Measurements from ENCODE around the gene IMMP2L. TPM values are rescaled to one million over a fixed set of nuclear protein-coding genes. Genes with fewer than 3 reads are reported as not detected.

Gene IMMP2L
- total RNA-seq, 2 donors from 2014 or later = 10.5 to 17.4 TPM

DNA sequence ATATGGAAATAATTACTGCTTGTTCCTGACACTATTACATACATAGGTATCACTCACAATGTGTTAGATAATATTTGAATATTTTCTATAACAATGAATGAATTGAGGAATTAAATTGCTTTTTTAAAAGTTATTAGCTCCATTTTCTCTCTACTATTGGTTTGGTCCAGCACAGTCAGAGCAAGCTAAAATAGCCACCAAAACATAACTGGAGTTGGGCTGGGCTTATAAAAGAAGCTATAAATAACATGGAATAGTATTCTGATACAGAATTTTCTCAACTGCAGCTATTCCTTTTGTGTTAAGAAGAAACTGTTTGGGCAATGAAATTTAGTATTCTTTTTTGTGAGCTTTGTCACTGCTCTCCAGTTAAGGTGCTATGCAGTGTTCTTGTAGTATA, 614.0 kb downstream of the IMMP2L start:
- intact Hi-C loops (cut with DNase I) = no loop called here
- ATAC-seq = no peak
- TF ChIP-seq POLR2A (IDR thresholded peaks at IDR 0.05) = no peak

DNA sequence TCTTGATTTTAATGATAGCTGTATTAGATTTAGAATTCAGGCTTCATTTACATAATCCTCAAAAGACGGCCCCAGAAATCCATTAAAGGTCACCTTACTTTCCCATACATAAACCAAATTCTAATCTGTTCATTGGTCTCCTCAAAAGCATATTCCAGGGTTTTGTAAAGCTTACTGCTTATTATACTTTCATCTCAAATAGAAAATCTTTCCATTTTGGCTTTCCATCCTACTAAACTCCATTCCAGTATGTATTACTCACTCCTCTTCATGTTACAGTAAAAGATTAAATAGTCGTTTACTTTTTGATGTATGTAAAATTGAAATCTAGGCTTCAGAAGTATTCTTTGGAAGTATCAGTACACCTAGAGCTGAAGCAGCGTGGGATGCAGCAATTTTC, 614.9 kb downstream of the IMMP2L start:
- 81% methylated on average over 3 of the region's 3 CpGs for WGBS, 2 donors
- TF ChIP-seq, protein P1, sequence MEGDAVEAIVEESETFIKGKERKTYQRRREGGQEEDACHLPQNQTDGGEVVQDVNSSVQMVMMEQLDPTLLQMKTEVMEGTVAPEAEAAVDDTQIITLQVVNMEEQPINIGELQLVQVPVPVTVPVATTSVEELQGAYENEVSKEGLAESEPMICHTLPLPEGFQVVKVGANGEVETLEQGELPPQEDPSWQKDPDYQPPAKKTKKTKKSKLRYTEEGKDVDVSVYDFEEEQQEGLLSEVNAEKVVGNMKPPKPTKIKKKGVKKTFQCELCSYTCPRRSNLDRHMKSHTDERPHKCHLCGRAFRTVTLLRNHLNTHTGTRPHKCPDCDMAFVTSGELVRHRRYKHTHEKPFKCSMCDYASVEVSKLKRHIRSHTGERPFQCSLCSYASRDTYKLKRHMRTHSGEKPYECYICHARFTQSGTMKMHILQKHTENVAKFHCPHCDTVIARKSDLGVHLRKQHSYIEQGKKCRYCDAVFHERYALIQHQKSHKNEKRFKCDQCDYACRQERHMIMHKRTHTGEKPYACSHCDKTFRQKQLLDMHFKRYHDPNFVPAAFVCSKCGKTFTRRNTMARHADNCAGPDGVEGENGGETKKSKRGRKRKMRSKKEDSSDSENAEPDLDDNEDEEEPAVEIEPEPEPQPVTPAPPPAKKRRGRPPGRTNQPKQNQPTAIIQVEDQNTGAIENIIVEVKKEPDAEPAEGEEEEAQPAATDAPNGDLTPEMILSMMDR (IDR thresholded peaks at IDR 0.05) = no peak
- no peak for TF ChIP-seq POLR2A (IDR thresholded peaks at IDR 0.05)

More for the DNA sequence above, 614.0 kb downstream of the IMMP2L start:
- Histone ChIP-seq H3K27me3 (no peaks in the 10 kb centered on the region), H3K4me3 (no peak overlapping the region), H3K9me3 (no peaks in the 10 kb centered on the region), H3K36me3 (replicated peaks in 1 of 2; ENCODE audit: insufficient read depth in 1 of 2, low read depth in 2 of 2) (no peaks in the 10 kb centered on the region), H3K27ac (no peak overlapping the region), H3K4me1 (no peaks in the 10 kb centered on the region)
- no peak for DNase-seq

DNA sequence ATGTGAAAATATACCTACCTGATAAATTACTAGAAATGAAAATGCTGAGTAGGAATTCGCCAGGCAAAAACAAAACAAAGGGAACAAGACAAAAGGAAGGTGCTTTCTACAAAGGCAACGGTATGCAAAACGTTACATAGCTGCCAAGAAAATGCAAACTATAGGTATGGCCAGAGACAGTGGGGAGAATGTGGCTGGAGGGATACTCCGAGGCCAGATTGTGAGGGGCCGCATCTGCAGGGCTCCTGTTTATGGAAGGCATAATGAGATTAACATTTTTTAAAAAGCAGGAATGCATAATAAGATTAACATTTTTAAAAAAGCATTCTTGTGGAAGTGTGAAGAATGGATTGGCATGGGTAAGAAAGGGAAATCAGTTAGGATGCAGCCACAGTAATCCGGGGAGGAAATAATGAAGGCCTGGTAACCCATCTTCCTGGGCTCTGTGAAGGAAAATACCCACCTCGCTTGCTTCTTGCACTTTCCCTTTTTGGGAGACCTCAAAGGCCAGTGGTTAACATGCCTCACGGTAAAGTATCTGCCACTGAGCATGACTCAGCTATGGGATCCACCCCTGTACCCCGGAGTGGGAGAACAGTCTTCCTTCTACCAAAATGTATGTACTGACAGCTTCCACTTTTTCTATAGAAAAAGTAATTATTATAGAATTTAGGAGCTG, 617.2 kb downstream of the IMMP2L start:
- H3K27me3 ChIP-seq = no peaks in the 10 kb centered on the region
- H3K9me3 ChIP-seq = no peaks in the 10 kb centered on the region
- ATAC-seq (no peak), DNase-seq (no peak)
- no peak overlapping the region for H3K27ac ChIP-seq
- H3K36me3 ChIP-seq (replicated peaks in 1 of 2; ENCODE audit: insufficient read depth in 1 of 2, low read depth in 2 of 2) = no peaks in the 10 kb centered on the region
- intact Hi-C loops (cut with DNase I) = no loop called here
- TF ChIP-seq, protein P1 (IDR thresholded peaks at IDR 0.05) = no peak
- TF ChIP-seq POLR2A (IDR thresholded peaks at IDR 0.05) = no peak
- 85 to 91% methylated on average over 9 of the region's 9 CpGs for WGBS, 2 donors
- no peaks in the 10 kb centered on the region for H3K4me1 ChIP-seq
- H3K4me3 ChIP-seq = no peak overlapping the region

More for the DNA sequence above, 614.9 kb downstream of the IMMP2L start:
- intact Hi-C loops (cut with DNase I) = no loop called here
- H3K4me3 ChIP-seq = no peak overlapping the region
- no peak for ATAC-seq
- no peaks in the 10 kb centered on the region for H3K9me3 ChIP-seq
- no peaks in the 10 kb centered on the region for H3K4me1 ChIP-seq
- H3K27me3 ChIP-seq = no peaks in the 10 kb centered on the region
- no peaks in the 10 kb centered on the region for H3K36me3 ChIP-seq (replicated peaks in 1 of 2; ENCODE audit: insufficient read depth in 1 of 2, low read depth in 2 of 2)
- no peak overlapping the region for H3K27ac ChIP-seq
- no peak for DNase-seq

DNA sequence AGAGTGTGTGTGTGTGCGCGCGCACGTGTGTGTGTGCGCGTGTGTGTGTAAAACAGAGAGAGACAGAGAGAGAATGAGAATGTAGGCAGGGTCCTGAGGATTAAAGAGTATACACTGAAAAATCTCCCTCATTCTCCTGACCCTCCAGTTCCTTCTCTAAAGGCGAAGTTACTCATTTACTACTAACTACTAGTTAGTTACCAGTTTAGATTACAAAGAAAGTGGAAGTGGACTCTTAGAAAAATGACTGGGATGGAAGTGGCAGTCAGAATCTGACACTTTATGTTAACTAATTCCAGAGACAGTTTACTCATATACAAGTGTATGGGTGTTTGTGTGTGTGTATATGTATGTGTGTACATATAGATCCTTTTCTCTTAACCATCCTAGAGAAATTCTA, 617.8 kb downstream of the IMMP2L start:
- H3K4me3 ChIP-seq = no peak overlapping the region
- no peak for TF ChIP-seq POLR2A (IDR thresholded peaks at IDR 0.05)
- TF ChIP-seq, protein P1 (IDR thresholded peaks at IDR 0.05) = no peak
- H3K27me3 ChIP-seq = no peaks in the 10 kb centered on the region
- H3K36me3 ChIP-seq (replicated peaks in 1 of 2; ENCODE audit: insufficient read depth in 1 of 2, low read depth in 2 of 2) = no peaks in the 10 kb centered on the region
- H3K9me3 ChIP-seq = no peaks in the 10 kb centered on the region
- DNase-seq (no peak), ATAC-seq (no peak)
- no peak overlapping the region for H3K27ac ChIP-seq
- intact Hi-C loops (cut with DNase I) = no loop called here
- 91 to 95% methylated on average over 7 of the region's 7 CpGs for WGBS, 2 donors
- no peaks in the 10 kb centered on the region for H3K4me1 ChIP-seq

DNA sequence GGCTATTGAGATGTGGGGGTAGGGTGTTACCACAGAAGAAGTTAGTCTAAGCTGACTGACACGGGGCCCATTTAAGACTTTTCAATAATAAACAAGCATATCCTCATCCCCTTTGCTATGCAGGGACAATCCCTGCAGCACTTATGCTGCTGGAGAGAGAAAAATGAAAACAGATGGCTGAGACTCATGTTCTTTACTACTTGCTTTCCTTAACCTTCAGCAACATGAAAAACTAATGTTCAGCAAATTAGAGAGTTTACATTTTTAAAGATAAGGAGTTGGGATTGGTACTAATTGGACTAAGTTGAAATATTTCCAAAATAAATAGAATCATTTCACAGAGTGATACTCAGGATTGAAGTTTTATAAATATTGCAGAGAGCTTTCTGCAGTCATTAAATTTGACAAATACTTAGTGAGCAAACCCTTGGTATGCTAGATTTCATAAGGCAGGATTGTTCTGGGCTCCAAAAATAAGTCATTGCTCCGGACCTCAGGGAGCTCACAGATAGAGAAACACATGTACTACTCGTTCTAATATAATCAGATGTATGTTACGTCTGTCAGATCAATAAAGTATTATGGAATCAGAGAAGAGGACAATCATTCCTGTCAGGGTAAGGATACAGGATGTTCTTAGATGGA, 618.5 kb downstream of the IMMP2L start:
- intact Hi-C loops (cut with DNase I) = no loop called here
- no peaks in the 10 kb centered on the region for H3K36me3 ChIP-seq (replicated peaks in 1 of 2; ENCODE audit: insufficient read depth in 1 of 2, low read depth in 2 of 2)
- H3K27ac ChIP-seq = no peak overlapping the region
- ATAC-seq (no peak), DNase-seq (no peak)
- no peak overlapping the region for H3K4me3 ChIP-seq
- 41 to 48% methylated on average over 4 of the region's 4 CpGs for WGBS, 2 donors
- H3K4me1 ChIP-seq = no peaks in the 10 kb centered on the region
- no peaks in the 10 kb centered on the region for H3K27me3 ChIP-seq
- no peak for TF ChIP-seq POLR2A (IDR thresholded peaks at IDR 0.05)
- TF ChIP-seq, protein P1 (IDR thresholded peaks at IDR 0.05) = no peak
- H3K9me3 ChIP-seq = no peaks in the 10 kb centered on the region

Data from body of pancreas (tissue), 4 donors.